NCI-H187 (cell line): ENCODE measurements around the gene LRCH4.
"Not testable (repeated sequence)": the region's sequence is repeated elsewhere in the genome, so short reads cannot be mapped to it uniquely, and the experiment has no call there.

ENCODE experiments used
- DNase-seq, 2 experiments: peaks; one replicate each; lab custom pipeline; 2025; lab: John Stamatoyannopoulos, UW

LRCH4 gene

DNA sequence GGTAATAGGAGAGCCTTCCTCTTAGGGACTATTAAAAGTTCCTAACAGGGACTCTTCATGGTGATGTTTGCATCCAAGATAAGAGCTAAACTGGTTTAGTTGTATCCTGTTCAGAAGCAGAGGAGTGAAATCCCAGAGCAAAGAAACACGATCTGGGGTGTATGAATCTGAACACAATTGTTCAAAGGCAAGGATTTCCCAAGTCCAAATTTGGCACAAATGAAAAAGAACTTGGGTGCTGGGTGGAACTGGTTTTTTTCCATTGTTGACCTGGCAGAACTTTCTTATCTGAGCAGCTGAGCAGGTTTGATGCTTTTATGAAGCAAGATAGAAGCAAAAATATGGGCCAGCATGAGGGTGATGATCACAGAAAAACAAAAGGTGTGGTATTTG lies 41.0 kb downstream of the LRCH4 start:
- DNase-seq: no peak

DNA sequence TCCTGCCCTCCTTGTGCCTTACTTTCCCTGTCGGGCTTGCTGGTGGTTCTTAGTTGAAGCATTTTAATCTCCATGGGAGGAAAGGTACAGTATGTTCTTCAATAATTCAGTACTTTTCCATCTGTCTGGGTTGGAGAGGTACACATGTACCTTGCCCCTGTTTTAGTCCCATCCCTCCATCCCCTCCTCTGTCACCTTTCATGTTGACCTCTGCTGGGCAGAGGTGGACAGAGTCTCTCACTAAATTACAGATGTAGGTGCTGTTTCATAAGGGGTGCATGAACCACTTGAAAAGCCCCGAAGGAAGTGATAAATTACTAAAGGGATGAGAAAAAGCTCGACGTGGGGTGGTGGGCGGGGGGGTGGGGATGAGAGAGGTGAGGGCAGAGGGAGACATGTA lies 41.5 kb downstream of the LRCH4 start:
- no peak for DNase-seq

DNA sequence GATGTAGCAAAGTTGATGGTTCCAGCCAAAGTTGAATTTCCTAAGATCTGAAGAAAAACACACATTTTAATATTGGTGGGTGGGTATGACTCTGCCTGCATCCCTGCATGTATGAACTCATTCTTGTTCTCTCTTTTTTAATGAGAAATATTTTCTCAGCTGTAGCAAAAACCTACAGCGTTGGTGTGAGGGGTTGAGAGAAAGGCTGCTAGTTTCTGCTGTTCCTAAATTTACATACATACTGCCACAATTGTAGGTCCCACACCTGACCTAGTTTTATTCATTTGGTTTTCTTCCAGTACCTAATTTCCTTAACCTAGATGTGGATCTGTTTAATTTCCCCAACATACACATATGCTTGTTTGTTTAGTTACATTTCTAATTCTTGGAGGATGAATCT lies 42.3 kb downstream of the LRCH4 start:
- no peak for DNase-seq

DNA sequence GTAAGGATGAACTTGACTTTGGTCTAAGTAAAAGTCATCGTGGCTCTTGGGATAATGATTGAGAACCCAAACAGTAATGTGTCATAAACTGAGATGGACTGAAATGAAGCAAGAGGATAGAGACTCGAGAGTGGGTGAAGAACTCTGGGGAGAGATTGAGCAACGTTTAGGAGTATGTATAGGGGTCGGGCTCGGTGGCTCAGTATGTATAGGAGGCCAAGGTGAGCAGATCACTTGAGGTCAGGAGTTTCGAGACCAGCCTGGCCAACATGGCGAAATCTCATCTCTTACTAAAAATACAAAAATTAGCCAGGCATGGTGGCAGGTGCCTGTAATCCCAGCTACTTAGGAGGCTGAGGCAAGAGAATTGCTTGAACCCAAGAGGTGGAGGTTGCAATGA lies 44.6 kb downstream of the LRCH4 start:
- DNase-seq: not testable (repeated sequence)

DNA sequence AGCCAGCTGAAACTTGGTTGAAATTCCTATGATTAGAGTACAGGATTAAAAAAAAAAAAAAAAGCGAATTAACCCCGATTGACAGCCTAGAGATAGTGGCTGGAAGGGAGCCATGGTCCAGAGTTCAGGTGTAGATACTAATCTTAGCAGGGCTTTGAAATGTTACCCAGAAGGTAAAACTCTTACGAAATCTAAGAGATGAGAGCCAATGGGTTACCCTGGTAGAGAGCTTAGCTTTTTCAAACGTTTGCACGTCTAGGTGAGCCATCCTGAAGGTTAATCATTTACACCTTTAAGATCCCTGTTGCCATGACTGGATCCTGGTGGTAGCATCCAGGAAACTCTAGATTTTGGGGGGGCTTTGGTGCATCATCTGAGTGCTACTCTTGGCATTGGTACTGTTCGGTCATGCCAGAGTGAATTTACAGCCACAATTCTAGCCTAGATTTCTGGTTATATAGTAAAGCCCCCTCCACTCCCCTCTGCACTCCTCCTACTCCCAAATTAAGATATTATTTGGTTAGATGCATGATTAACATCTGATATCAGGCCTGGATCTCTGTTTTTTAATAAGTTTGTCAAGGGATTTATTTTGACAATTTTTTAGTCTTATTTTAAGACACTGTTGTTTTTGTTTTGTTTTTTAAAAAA lies 45.7 kb downstream of the LRCH4 start:
- DNase-seq: no peak

DNA sequence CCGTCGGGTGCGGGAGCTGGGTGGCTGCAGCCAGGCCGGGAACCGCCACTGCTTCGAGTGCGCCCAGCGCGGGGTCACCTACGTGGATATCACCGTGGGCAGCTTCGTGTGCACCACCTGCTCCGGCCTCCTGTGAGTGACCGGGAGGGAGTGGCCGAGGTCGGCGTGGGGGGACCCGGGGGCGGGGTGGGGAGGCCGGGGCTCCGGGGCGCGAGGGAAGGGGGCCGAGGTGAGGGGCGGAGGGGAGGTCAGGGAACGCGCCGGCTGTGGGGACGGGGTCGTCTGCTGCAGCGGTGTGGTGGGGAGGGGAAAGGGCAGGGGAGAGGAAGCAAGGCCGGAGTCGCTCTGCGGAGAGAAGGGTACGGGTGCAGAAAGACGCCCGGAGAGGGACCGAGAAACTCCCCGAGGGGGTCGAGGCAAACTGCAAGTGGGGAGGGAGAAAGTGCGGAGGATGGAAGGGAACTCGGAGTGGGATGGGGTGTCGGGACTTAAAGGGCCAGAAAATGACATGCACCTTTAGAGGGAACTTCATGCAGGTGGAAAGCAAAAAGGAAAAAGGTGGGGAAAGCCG lies 46.4 kb downstream of the LRCH4 start:
- DNase-seq: no peak

DNA sequence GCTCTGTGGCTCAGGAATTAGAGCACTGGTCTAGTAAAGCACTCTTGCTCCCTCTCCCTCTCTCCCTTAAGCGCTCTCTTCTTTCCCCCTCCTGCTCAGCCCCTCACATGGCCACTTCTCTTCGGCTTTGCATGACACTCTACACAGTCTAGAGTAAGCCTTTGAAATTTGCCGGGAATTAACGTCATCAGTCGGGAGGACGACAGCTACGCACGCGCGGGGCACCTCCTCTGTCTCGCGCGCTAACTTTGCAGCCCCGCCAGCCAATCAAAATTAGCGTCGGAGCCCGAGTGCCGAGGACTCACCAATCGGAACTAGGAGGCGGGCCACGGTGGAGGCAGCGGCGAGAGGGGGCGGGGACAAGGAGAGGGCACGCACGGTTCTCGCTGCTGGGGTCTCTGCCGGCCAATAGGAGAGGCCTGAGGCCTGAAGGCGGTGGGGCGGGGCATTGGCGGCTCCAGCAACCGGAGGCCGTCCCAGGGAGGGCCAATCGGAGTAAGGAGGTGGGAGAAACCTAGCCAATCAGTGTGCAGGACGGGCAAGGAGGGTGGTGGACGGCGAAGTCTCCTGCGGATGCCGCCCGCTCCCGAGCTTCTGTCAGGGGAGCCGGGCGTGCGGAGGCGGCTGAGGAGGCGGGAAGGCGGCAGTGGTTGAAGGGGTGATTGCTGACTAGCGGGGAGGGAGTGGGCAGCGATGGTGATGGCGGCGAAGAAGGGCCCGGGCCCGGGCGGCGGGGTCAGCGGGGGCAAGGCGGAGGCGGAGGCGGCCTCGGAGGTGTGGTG lies 47.1 kb downstream of the LRCH4 start, which contains the start of gene AGFG2:
TSS of gene AGFG2 (plus strand) at position 550 of the 782 bp plus-strand sequence. CDS start at position 694, 144 bp downstream.
- peak; percentile 99 to 100 for DNase-seq

DNA sequence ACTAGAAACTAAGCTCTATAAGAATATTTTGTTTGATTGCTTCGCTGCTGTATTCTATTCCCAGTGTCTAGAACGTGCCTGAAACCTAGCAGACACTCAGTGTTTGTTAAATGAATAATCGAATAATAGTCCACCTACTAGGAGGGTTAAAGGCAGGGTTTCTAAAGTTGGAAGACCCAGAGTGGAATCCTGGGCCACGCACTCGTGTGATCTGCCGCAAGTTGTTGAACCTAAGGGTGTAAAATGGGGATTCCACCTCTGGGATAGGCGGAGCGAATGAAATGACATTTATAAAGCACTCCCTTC lies 47.6 kb downstream of the LRCH4 start:
- no peak for DNase-seq

DNA sequence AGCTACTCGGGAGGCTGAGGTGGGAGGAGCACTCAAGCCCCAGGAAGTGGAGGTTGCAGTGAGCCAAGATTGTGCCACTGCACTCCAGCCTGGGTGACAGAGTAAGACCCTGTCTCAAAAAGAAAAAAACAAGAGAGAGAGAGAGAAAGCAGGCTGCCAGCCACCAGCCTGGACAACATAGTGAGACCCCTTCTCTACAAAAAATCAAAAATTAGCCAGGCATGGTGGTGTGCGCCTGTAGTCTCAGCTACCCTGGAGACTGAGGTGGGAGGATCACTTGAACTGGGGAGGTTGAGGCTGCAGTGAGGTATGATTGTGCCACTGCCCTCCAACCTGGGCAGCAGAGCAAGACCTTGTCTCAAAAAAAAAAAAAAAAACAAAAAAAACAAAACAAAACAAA lies 49.2 kb downstream of the LRCH4 start:
- not testable (repeated sequence) for DNase-seq

DNA sequence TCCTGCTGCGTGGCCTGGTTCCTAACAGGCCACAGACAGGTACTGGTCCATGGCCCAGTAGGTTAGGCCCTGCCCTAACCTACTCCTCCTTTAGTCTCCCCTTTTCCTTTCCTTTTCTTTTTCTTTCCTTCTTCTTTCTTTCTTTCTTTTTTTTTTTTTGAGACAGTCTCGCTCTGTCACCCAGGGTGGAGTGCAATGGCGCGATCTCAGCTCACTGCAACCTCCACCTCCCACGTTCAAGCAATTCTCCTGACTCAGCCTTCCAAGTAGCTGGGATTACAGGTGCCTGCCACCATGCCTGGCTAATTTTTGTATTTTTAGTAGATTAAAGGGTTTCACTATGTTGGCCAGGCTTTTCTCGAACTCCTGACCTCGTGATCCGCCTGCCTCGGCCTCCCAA lies 49.9 kb downstream of the LRCH4 start:
- DNase-seq: not testable (repeated sequence)

DNA sequence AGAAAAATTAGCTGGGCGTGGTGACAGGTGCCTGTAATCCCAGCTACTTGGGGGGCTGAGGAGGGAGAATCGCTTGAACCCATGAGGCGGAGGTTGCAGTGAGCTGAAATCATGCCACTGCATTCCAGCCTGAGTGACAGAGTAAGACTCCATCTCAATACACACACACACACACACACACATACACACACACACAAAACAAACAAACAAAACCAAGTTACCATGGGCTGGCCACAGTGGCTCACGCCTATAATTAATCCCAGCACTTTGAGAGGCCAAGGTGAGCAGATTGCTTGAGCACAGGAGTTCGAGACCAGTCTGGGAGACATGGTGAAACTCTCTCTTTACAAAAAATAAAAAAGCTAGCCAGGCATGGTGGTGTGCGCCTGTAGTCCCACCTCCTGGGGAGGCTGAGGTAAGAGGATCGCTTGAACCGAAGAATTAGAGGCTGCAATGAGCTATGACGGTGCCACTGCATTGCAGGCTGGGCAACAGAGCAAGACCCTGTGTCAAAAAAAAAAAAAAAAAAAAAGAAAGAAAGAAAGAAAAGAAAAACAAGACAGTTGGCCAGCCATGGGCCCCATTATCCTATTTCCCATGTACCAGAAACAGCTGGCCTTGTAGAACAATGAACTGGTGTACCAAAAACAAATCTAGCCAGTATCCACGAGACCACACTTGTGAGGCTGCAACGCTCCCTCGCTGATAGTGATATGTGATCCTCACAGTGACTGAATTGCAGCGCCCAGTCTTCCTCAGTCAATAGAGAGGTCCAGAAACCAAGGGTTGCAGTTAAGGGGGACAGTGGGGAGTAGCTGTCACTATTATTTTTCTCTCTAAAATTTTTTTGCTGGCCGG lies 53.5 kb downstream of the LRCH4 start:
- no peak for DNase-seq

DNA sequence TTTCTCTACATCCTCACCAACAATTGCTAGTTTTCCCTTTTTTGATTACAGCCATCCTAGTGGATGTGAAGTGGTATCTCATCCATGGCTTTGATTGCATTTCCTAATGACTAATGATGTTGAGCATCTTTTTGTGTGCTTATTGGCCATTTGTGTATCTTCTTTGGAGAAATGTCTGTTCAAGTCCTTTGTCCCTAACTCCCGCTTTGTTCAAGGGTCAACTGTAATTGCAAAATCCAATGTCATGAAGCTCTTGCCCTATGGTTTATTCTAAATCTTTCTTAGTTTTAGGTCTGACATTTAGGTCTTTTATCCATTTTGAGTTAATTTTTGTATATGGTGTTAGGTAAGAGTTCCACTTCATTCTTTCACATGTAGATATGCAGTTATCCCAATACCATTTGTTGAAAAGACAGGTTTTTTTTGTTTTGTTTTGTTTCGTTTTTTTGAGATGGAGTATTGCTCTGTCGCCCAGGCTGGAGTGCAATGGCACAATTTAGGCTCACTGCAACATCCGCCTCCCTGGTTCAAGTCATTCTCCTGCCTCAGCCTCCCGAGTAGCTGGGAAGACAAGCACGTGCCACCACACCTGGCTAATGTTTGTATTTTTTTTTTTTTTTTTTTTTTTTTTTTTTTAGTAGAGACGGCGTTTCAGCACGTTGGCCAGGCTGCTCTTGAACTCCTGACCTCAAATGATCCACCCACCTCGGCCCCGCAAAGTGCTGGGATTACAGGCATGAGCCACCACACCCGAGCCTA lies 57.6 kb downstream of the LRCH4 start:
- DNase-seq: not testable (repeated sequence)
